ENCODE measurements around the gene ANKRD65.

- no peak for TF ChIP-seq CTCF (IDR thresholded peaks at IDR 0.05)
- no peak for TF ChIP-seq POLR2A (IDR thresholded peaks at IDR 0.05)
- TF ChIP-seq EP300 (IDR thresholded peaks at IDR 0.05): no peak
Measured at GRCh38 chr1:1393014-1393413, 28.1 kb downstream of the ANKRD65 start.
